Neutrophil (primary cell): ENCODE data around the gene NEU3.
"Not testable (repeated sequence)": the region's sequence is repeated elsewhere in the genome, so short reads cannot be mapped to it uniquely, and the experiment has no call there.

ENCODE experiments used
- H3K27ac ChIP-seq: fragments of 200-600 bp; sonication (generic); 2 replicates; pipeline ENCODE4 v1.5.1; 2016; ENCODE audit warnings: mild to moderate bottlenecking, moderate library complexity
- H3K27me3 ChIP-seq: fragments of 200-600 bp; sonication (generic); 2 replicates; pipeline ENCODE4 v1.6.0; 2016; ENCODE audit warnings: mild to moderate bottlenecking
- H3K36me3 ChIP-seq: fragments of 200-600 bp; sonication (generic); 2 replicates; pipeline ENCODE4 v1.5.1; 2017
- H3K4me1 ChIP-seq, 2 experiments: fragments of 200-600 bp in 1 of 2; sonication (generic) in 1 of 2; 1 replicate in 1 of 2; 2 replicates in 1 of 2; pipeline versions ENCODE4 v1.5.1 to v1.6.1; 2013 to 2016; ENCODE audit warnings: low read depth in 1 of 2, low read length in 1 of 2, mild to moderate bottlenecking in 1 of 2, moderate library complexity in 1 of 2; ENCODE audit not compliant: control insufficient read depth in 1 of 2, insufficient read depth in 1 of 2
- H3K4me3 ChIP-seq, 2 experiments: fragments of 200-600 bp in 1 of 2; sonication (generic) in 1 of 2; 1 replicate in 1 of 2; 2 replicates in 1 of 2; pipeline ENCODE4 v1.5.1; 2013 to 2016; ENCODE audit warnings: low read depth in 1 of 2, low read length in 1 of 2, mild to moderate bottlenecking in 1 of 2, moderate library complexity in 1 of 2
- H3K9me3 ChIP-seq: fragments of 200-600 bp; sonication (generic); 2 replicates; pipeline ENCODE4 v1.5.1; 2016
- CTCF ChIP-seq: fragments of 200-600 bp; sonication (generic); IDR thresholded peaks from 2 replicates; pipeline ENCODE4 v1.5.1; 2016; ENCODE audit warnings: antibody characterized with exemption

The NEU3 gene

GRCh38 chr11:74954199-74954598, 34.5 kb upstream of the NEU3 start:
- Histone ChIP-seq H3K27ac (no peak overlapping the region), H3K27me3 (no peaks in the 10 kb centered on the region), H3K4me1 (peaks cover 14 to 15% of the 10 kb centered on the region in 2 experiments), H3K36me3 (peaks cover 6% of the 10 kb centered on the region), H3K9me3 (no peaks in the 10 kb centered on the region), H3K4me3 (no peak overlapping the region)
- no peak for TF ChIP-seq CTCF

GRCh38 chr11:74956397-74957015, 32.2 kb upstream of the NEU3 start:
- H3K4me3 ChIP-seq = no peak overlapping the region
- H3K27ac ChIP-seq = no peak overlapping the region
- no peaks in the 10 kb centered on the region for H3K9me3 ChIP-seq
- H3K36me3 ChIP-seq = peaks cover 6% of the 10 kb centered on the region
- TF ChIP-seq CTCF = no peak
- no peaks in the 10 kb centered on the region for H3K27me3 ChIP-seq
- H3K4me1 ChIP-seq = no peaks in the 10 kb centered on the region

DNA sequence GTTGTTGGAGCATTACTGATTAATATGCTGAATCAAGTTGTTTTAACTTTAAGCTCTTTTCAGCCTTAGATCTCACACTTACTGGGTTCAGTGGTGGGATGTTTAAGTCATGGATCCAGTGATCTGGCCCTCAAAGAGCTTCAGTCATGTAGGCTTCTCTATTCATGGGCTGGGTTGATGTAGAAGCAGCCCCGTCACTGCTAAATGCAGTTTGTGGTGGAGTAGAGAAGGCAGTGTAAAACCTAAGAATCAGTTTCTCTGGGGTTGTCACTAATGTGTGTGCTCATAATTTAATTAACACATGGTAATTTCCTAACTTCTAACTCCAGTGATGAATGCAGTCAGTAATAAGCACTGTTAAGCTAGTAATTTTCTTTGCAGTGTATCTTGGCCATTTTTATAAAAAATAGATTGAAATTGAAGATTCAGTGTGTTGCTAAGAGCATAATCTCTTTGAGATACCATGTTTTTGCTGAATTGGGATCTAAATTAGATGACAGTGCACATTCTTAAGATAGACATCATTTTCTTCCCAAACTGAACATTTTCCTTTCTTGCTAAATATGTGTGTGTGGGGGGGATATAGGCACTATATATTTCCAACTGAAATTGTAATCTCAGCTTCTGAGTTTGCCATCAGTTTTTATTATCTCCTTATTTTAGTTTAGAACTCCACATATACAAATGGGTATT, 30.6 kb upstream of the NEU3 start:
- no peak overlapping the region for H3K27ac ChIP-seq
- H3K4me3 ChIP-seq = no peak overlapping the region
- no peaks in the 10 kb centered on the region for H3K4me1 ChIP-seq
- no peaks in the 10 kb centered on the region for H3K27me3 ChIP-seq
- TF ChIP-seq CTCF = no peak
- H3K36me3 ChIP-seq = no peaks in the 10 kb centered on the region
- H3K9me3 ChIP-seq = no peaks in the 10 kb centered on the region

GRCh38 chr11:74960128-74960527, 28.6 kb upstream of the NEU3 start:
- not testable (repeated sequence) for H3K36me3 ChIP-seq, H3K27me3 ChIP-seq, H3K4me1 ChIP-seq, H3K27ac ChIP-seq, H3K9me3 ChIP-seq, H3K4me3 ChIP-seq

GRCh38 chr11:74966651-74967050, 22.1 kb upstream of the NEU3 start:
- Histone ChIP-seq H3K27ac (no peak overlapping the region), H3K36me3 (peaks cover 45% of the 10 kb centered on the region), H3K27me3 (no peaks in the 10 kb centered on the region), H3K4me3 (no peak overlapping the region), H3K4me1 (no peaks in the 10 kb centered on the region), H3K9me3 (no peaks in the 10 kb centered on the region)
- no peak for TF ChIP-seq CTCF

DNA sequence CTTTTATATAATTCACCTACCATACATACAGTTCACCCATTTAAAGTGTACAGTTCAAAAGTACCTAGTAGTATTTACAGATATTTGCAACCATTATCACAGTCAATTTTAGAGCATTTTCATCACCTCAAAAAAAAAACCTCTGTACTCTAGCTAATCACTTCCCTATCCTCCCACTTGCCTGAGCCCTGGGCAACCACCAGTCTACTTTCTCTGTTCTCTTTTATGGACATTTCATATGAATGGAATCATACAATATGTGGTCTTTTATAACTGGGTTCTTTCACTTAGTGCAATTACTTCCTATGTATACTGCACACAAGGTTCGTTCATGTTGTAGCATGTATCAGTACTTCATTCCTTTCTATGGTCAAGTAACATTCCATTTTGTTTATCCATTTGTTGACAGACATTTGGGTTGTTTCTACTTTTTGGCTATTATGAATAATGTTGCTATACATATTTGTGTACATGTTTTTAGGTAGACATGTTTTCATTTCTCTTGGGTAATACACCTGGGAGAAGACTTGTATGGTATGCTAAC, 17.8 kb upstream of the NEU3 start:
- no peaks in the 10 kb centered on the region for H3K27me3 ChIP-seq
- H3K4me1 ChIP-seq = no peaks in the 10 kb centered on the region
- H3K36me3 ChIP-seq = peaks cover 72% of the 10 kb centered on the region
- no peak overlapping the region for H3K4me3 ChIP-seq
- H3K9me3 ChIP-seq = no peaks in the 10 kb centered on the region
- no peak for TF ChIP-seq CTCF
- no peak overlapping the region for H3K27ac ChIP-seq
